CD14-positive monocyte (primary cell): ENCODE results near the gene CALR. TPM values are rescaled to one million over a fixed set of nuclear protein-coding genes. Genes with fewer than 3 reads are reported as not detected.

Experiments used
- DNase-seq, 3 donors: peaks; one replicate each; pipeline ENCODE4 v3.0.0-alpha.2; 2011 to 2022
- H2AFZ ChIP-seq: 2 replicates; pipeline ENCODE4 v1.6.0; 2012; ENCODE audit warnings: mild to moderate bottlenecking, low read depth, low read length, inconsistent platforms; ENCODE audit not compliant: insufficient read depth, poor library complexity, severe bottlenecking
- H3K27ac ChIP-seq, 2 donors: 1 replicate in 1 of 2; 2 replicates in 1 of 2; pipeline ENCODE4 v1.5.1; 2012 to 2013; ENCODE audit warnings: low read length in 2 of 2, control low read depth in 1 of 2, inconsistent platforms in 1 of 2, low read depth in 1 of 2, mild to moderate bottlenecking in 1 of 2
- H3K27me3 ChIP-seq, 2 donors: one replicate each; pipeline versions ENCODE4 v1.6.0 to v1.6.1; 2011 to 2013; ENCODE audit warnings: low read length in 2 of 2; ENCODE audit not compliant: control insufficient read depth in 2 of 2, insufficient read depth in 2 of 2
- H3K36me3 ChIP-seq, 2 donors: replicated peaks in 1 of 2; 1 replicate in 1 of 2; 2 replicates in 1 of 2; pipeline versions ENCODE4 v1.5.1 to v1.6.1; 2012 to 2013; ENCODE audit warnings: low read length in 2 of 2, control low read depth in 1 of 2, inconsistent platforms in 1 of 2, mild to moderate bottlenecking in 1 of 2; ENCODE audit not compliant: insufficient read depth in 2 of 2, control insufficient read depth in 1 of 2
- H3K4me1 ChIP-seq, 2 donors: 1 replicate in 1 of 2; 2 replicates in 1 of 2; pipeline versions ENCODE4 v1.5.1 to v1.6.1; 2012 to 2013; ENCODE audit warnings: low read length in 2 of 2, control low read depth in 1 of 2, inconsistent platforms in 1 of 2, mild to moderate bottlenecking in 1 of 2, moderate library complexity in 1 of 2; ENCODE audit not compliant: insufficient read depth in 2 of 2, control insufficient read depth in 1 of 2
- H3K4me2 ChIP-seq: replicated peaks from 2 replicates; pipeline ENCODE3; 2012; ENCODE audit warnings: low read length, moderate library complexity, mild to moderate bottlenecking; ENCODE audit not compliant: poor library complexity, severe bottlenecking; ENCODE audit errors: extremely low read depth
- H3K4me3 ChIP-seq, 3 experiments: fragments of 200-600 bp in 1 of 3; sonication (generic) in 1 of 3; replicated peaks in 1 of 3; 1 replicate in 2 of 3; 2 replicates in 1 of 3; pipeline ENCODE4 v1.5.1; 2011 to 2013; ENCODE audit warnings: low read length in 3 of 3, mild to moderate bottlenecking in 3 of 3, control low read depth in 2 of 3, low read depth in 2 of 3, inconsistent platforms in 1 of 3, moderate library complexity in 1 of 3
- H3K79me2 ChIP-seq: 2 replicates; pipeline ENCODE4 v1.6.0; 2012; ENCODE audit warnings: mild to moderate bottlenecking, control low read depth, inconsistent platforms, low read length, moderate library complexity; ENCODE audit not compliant: insufficient read depth
- H3K9ac ChIP-seq: 2 replicates; pipeline ENCODE4 v1.6.0; 2017; ENCODE audit warnings: low read length, mild to moderate bottlenecking; ENCODE audit not compliant: insufficient read depth, poor library complexity, severe bottlenecking
- H3K9me3 ChIP-seq, 2 donors: replicated peaks in 1 of 2; 1 replicate in 1 of 2; 2 replicates in 1 of 2; pipeline versions ENCODE4 v1.5.1 to v1.6.1; 2012 to 2013; ENCODE audit warnings: low read length in 2 of 2, control low read depth in 1 of 2; ENCODE audit not compliant: control insufficient read depth in 1 of 2, insufficient read depth in 1 of 2
- H4K20me1 ChIP-seq: 2 replicates; pipeline ENCODE4 v1.6.0; 2012; ENCODE audit warnings: mild to moderate bottlenecking, low read length, control low read depth, moderate library complexity; ENCODE audit not compliant: insufficient read depth
- H3K27ac Mint-ChIP-seq, 7 donors: one replicate each; pipeline ENCODE4 v1.8.0; 2020; ENCODE audit warnings: mild to moderate bottlenecking in 7 of 7, mixed read lengths in 7 of 7, moderate library complexity in 6 of 7, inconsistent platforms in 2 of 7
- H3K27me3 Mint-ChIP-seq, 3 donors: one replicate each; pipeline ENCODE4 v1.8.0; 2021 to 2022; ENCODE audit warnings: low read depth in 3 of 3, mild to moderate bottlenecking in 3 of 3, mixed read lengths in 3 of 3, moderate library complexity in 3 of 3, inconsistent platforms in 1 of 3
- H3K36me3 Mint-ChIP-seq, 2 donors: one replicate each; pipeline ENCODE4 v1.8.0; 2020; ENCODE audit warnings: mixed read lengths in 2 of 2, inconsistent platforms in 1 of 2, mild to moderate bottlenecking in 1 of 2
- H3K4me1 Mint-ChIP-seq: one replicate; pipeline ENCODE4 v1.8.0; 2020; ENCODE audit warnings: mild to moderate bottlenecking, mixed read lengths
- H3K4me3 Mint-ChIP-seq, 2 donors: one replicate each; pipeline ENCODE4 v1.8.0; 2020; ENCODE audit warnings: mild to moderate bottlenecking in 2 of 2, mixed read lengths in 2 of 2, moderate library complexity in 1 of 2
- H3K9me3 Mint-ChIP-seq, 7 donors: one replicate each; pipeline ENCODE4 v1.8.0; 2020 to 2022; ENCODE audit warnings: mixed read lengths in 7 of 7, mild to moderate bottlenecking in 6 of 7, moderate library complexity in 6 of 7, inconsistent platforms in 2 of 7
- CTCF ChIP-seq: fragments of 200-600 bp; IDR thresholded peaks from one replicate; pipeline ENCODE4 v1.8.0; 2022; ENCODE audit warnings: antibody characterized with exemption, mild to moderate bottlenecking
- WGBS: methylation state at CpG from one replicate; pipeline ENCODE4 v1.1.5; 2013; ENCODE audit warnings: missing lambda C conversion rate; ENCODE audit not compliant: insufficient coverage; 5-methylcytosine and 5-hydroxymethylcytosine counted together
- intact Hi-C, 2 donors: fragments of 100-400 bp; cut with micrococcal nuclease; formaldehyde crosslinking; loops; one replicate each; pipeline versions ENCODE4 v1.15.0 to v1.15.1; 2023
- polyA plus RNA-seq, 3 donors: library from polyadenylated mRNA; depleted of rRNA in 1 of 3; unstranded in 2 of 3; stranded (reverse) in 1 of 3; fragments of 300-500 nt in 2 of 3; fragments of >200 nt in 1 of 3; fragmentation: Illumina TruSeq in 2 of 3; gene quantifications; 1 replicate in 2 of 3; 2 replicates in 1 of 3; pipeline ENCODE4 v1.2.3, GENCODE V29; 2012 to 2021

Gene CALR
- polyA plus RNA-seq, 3 donors = 109 to 441 (median 133) TPM

- intact Hi-C loops = loop anchor here (2.0 to 10.0 kb wide), 4 partner anchors 37 to 285 kb away; no protein-coding TSS in a partner anchor
- Histone ChIP-seq H3K4me1 (peaks cover 9 to 12% of the 10 kb centered on the region in 2 donors), H4K20me1 (no peaks in the 10 kb centered on the region), H3K4me3 (no peak overlapping the region), H3K4me2 (no peak overlapping the region), H3K9ac (no peak overlapping the region), H3K27ac (no peak overlapping the region), H3K27me3 (peaks cover 0 to 6% of the 10 kb centered on the region in 2 donors), H3K36me3 (no peaks in the 10 kb centered on the region), H3K9me3 (no peaks in the 10 kb centered on the region), H2AFZ (no peak overlapping the region), H3K79me2 (no peaks in the 10 kb centered on the region)
- Mint-ChIP-seq H3K9me3 (no peaks in the 10 kb centered on the region), H3K4me3 (no peak overlapping the region), H3K4me1 (peaks cover 4% of the 10 kb centered on the region), H3K27ac (no peak overlapping the region), H3K36me3 (no peaks in the 10 kb centered on the region), H3K27me3 (peaks cover 5 to 10% (median 8%) of the 10 kb centered on the region in 3 donors)
- no peak for DNase-seq
- 92% methylated on average over 2 of the region's 3 CpGs for WGBS
- no peak for TF ChIP-seq CTCF
These were observed 41.6 kb downstream of the CALR start for GRCh38 chr19:12979974-12980373.

DNA sequence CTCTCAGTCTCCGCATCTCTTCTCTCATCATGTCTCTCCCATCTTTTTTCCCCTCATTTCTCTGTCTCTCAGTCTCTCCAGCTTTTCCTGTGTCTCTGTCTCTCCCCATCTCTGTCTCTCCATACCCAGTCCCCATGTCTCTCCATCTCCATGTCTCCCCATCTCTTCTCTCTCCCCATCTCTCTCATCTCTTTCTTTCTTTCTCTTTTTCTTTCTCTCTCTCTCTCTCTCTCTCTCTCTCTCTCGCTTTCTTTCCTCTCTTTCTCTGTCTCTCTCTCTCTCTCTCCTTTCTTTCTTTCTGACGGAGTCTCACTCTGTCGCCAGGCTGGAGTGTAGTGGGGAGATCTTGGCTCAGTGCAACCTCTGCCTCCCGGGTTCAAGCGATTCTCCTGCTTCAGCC lies 44.2 kb downstream of the CALR start:
- Mint-ChIP-seq H3K27me3 (peaks cover 6 to 9% (median 8%) of the 10 kb centered on the region in 3 donors), H3K9me3 (no peaks in the 10 kb centered on the region), H3K36me3 (no peaks in the 10 kb centered on the region), H3K4me3 (no peak overlapping the region), H3K27ac (no peak overlapping the region), H3K4me1 (peaks cover 10% of the 10 kb centered on the region)
- TF ChIP-seq CTCF = no peak
- no peak overlapping the region for H3K9ac ChIP-seq
- WGBS = 88% methylated on average over 3 of the region's 6 CpGs
- no peak overlapping the region for H3K4me3 ChIP-seq
- H3K4me2 ChIP-seq = no peak overlapping the region
- peaks cover 9 to 12% of the 10 kb centered on the region in 2 donors for H3K4me1 ChIP-seq
- H3K9me3 ChIP-seq = no peaks in the 10 kb centered on the region
- H3K27ac ChIP-seq = no peak overlapping the region
- DNase-seq = no peak
- H2AFZ ChIP-seq = no peak overlapping the region
- H3K27me3 ChIP-seq = peaks cover 0 to 6% of the 10 kb centered on the region in 2 donors
- no peaks in the 10 kb centered on the region for H3K79me2 ChIP-seq
- intact Hi-C loops = loop anchor here (5.0 to 10.0 kb wide), 2 partner anchors 35 to 52 kb away; no protein-coding TSS in a partner anchor
- H4K20me1 ChIP-seq = no peaks in the 10 kb centered on the region
- H3K36me3 ChIP-seq = no peaks in the 10 kb centered on the region
